ENCODE results near the gene QARS1. TPM values are rescaled to one million over a fixed set of nuclear protein-coding genes. Genes with fewer than 3 reads are reported as not detected.
A peak's percentile ranks its signal among the peaks of the same experiment; 100 is the strongest.

QARS1 gene
- 290 and 310 TPM in 2 replicates for total RNA-seq (2014; rRNA removed; shearing (Covaris generic))
- total RNA-seq (2022): 355 and 459 TPM in 2 replicates
- Bru-seq, nascent RNA: percentile 74 among the genes with signal in this experiment
- BruChase-seq, experiment 1, labeled RNA remaining after a 6-hour chase: percentile 93 among the genes with signal in this experiment
- BruChase-seq, experiment 2, labeled RNA remaining after a 2-hour chase: percentile 90 among the genes with signal in this experiment
- long read RNA-seq, transcript QARS-201 (24 exons, 2,827 nt): major isoform, 111 of 219 reads
- long read RNA-seq, transcript QARS-209 (23 exons, 2,362 nt): minor isoform, 11 of 219 reads
- long read RNA-seq, partial matches to known transcripts: 35 of 219 reads
- long read RNA-seq, other reads (novel, unspliced or antisense): 61 of 219 reads

GRCh38 chr3:49104427-49105291, at the start of gene QARS1:
Gene QARS1 (minus strand): TSS chr3:49104757. CDS start chr3:49104733, 24 bp downstream.
- peak within 1 kb of the TSS; percentile 79 for H3K4me3 ChIP-seq (ENCODE audit: low read depth, low read length, poor library complexity, severe bottlenecking)

GRCh38 chr3:49153349-49153912, 48.9 kb upstream of the QARS1 start:
- intact Hi-C loops (cut with micrococcal nuclease; ENCODE audit: unreplicated experiment): no loop called here
- Histone ChIP-seq H4K20me1 (ENCODE audit: insufficient read depth, low read length) (no peaks in the 10 kb centered on the region), H3K9me3 (ENCODE audit: low read length) (no peaks in the 10 kb centered on the region), H3K36me3 (ENCODE audit: insufficient read depth, low read length) (no peaks in the 10 kb centered on the region), H3K4me3 (ENCODE audit: low read depth, low read length, poor library complexity, severe bottlenecking) (no peak overlapping the region), H3K79me2 (ENCODE audit: insufficient read depth, low read depth, low read length) (no peaks in the 10 kb centered on the region), H3K4me1 (ENCODE audit: insufficient read depth, low read length, poor library complexity, severe bottlenecking) (no peaks in the 10 kb centered on the region), H2AFZ (ENCODE audit: low read length) (no peak overlapping the region), H3K4me2 (ENCODE audit: low read length) (no peak overlapping the region), H3K27ac (ENCODE audit: low read depth, low read length, poor library complexity, severe bottlenecking) (no peak overlapping the region), H3K9me2 (ENCODE audit: insufficient read depth, low read length) (no peaks in the 10 kb centered on the region)
- TF ChIP-seq EZH2phosphoT487 (IDR thresholded peaks at IDR 0.05; ENCODE audit: borderline replicate concordance, low read depth, low read length) (no peak), CTCF (conservative IDR thresholded peaks at IDR 0.05; ENCODE audit: low read length) (no peak)
- no peak for DNase-seq (ENCODE audit: low spot score)
- ChIA-PET POLR2A (no interaction called here), CTCF (ENCODE audit: unreplicated experiment) (no interaction called here)
- BruUV-seq (replicated peaks): no TSS peak

More at GRCh38 chr3:49104427-49105291, at the start of gene QARS1:
- Histone ChIP-seq H3K79me2 (ENCODE audit: insufficient read depth, low read depth, low read length) (peaks cover 17% of the 10 kb centered on the region), H3K9me3 (ENCODE audit: low read length) (no peaks in the 10 kb centered on the region), H3K27ac (ENCODE audit: low read depth, low read length, poor library complexity, severe bottlenecking) (peak within 1 kb of the TSS; percentile 76), H3K36me3 (ENCODE audit: insufficient read depth, low read length) (peaks cover 61% of the 10 kb centered on the region), H3K4me1 (ENCODE audit: insufficient read depth, low read length, poor library complexity, severe bottlenecking) (peaks cover 24% of the 10 kb centered on the region), H3K4me2 (ENCODE audit: low read length) (peak within 1 kb of the TSS; percentile 70), H2AFZ (ENCODE audit: low read length) (peak within 1 kb of the TSS; percentile 72), H3K9me2 (ENCODE audit: insufficient read depth, low read length) (no peaks in the 10 kb centered on the region), H4K20me1 (ENCODE audit: insufficient read depth, low read length) (no peaks in the 10 kb centered on the region)
- POLR2A ChIA-PET: interaction anchor here (0.6 to 2.4 kb wide), 5 partner anchors 11 to 113 kb away, joined by 3 to 14 read pairs (median 3); partner anchors contain the start of genes NDUFAF3, QRICH1, USP19 and WDR6
- no peak for TF ChIP-seq CTCF (conservative IDR thresholded peaks at IDR 0.05; ENCODE audit: low read length)
- TF ChIP-seq EZH2phosphoT487 (IDR thresholded peaks at IDR 0.05; ENCODE audit: borderline replicate concordance, low read depth, low read length): no peak
- DNase-seq (ENCODE audit: low spot score): peak; percentile 94
- CTCF ChIA-PET (ENCODE audit: unreplicated experiment): interaction anchor here (0.8 kb wide), 1 partner anchor 11 kb away, joined by 3 read pairs; the partner anchor contains the start of gene QRICH1
- TSS peak; percentile 97 for BruUV-seq (replicated peaks)
- intact Hi-C loops (cut with micrococcal nuclease; ENCODE audit: unreplicated experiment): loop anchor here (1.0 kb wide), 1 partner anchor 10 kb away; the partner anchor contains the start of gene QRICH1

Measured in OCI-LY7 (cell line).